ENCODE results near the gene GRIP2. TPM values are rescaled to one million over a fixed set of nuclear protein-coding genes. Genes with fewer than 3 reads are reported as not detected.

Gene GRIP2
- total RNA-seq, 1 donor from 2014 or later = 3.3 TPM

DNA sequence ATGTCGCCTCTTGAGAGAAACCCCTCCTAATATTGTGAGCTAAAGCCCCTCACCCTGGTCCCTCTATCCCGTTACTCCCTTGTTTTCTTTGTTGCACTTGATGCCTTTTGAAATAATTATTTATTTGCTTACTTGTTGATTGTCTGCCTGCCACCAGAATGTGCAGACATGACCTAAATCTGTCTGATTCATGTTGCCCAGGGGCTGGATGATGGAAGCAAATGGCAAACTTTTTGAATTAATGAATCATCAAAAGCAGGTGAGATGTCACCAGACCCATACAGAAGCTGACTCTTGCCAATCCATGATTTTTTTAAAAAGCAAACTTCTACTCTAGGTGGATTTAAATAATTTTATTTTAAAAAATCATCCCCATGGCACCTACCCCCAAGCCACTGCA, 49.3 kb downstream of the GRIP2 start:
- Histone ChIP-seq H3K36me3 (ENCODE audit: insufficient read depth, low read length) (peaks cover 4% of the 10 kb centered on the region), H3K4me1 (ENCODE audit: insufficient read depth, low read length) (no peaks in the 10 kb centered on the region), H3K27me3 (ENCODE audit: insufficient read depth, low read length) (no peaks in the 10 kb centered on the region), H3K9ac (ENCODE audit: low read length) (no peak overlapping the region), H4K20me1 (ENCODE audit: insufficient read depth, low read length) (no peaks in the 10 kb centered on the region), H3K4me2 (ENCODE audit: low read length) (no peak overlapping the region), H2AFZ (ENCODE audit: low read depth, low read length) (no peak overlapping the region), H3K9me3 (ENCODE audit: insufficient read depth, low read depth, low read length) (no peaks in the 10 kb centered on the region), H3K27ac (ENCODE audit: low read depth, low read length) (no peak overlapping the region), H3K79me2 (ENCODE audit: insufficient read depth, low read length) (no peaks in the 10 kb centered on the region), H3K4me3 (ENCODE audit: insufficient read depth, low read depth, low read length) (no peak overlapping the region)
- peaks cover 6% of the 10 kb centered on the region for H3K36me3 Mint-ChIP-seq (ENCODE audit: low read depth, unreplicated experiment)
- DNase-seq (ENCODE audit: low read depth) (no peak), FAIRE-seq (no peak)
- H3K4me1 Mint-ChIP-seq (ENCODE audit: low read depth, unreplicated experiment) = peaks cover 6% of the 10 kb centered on the region
- H3K4me3 Mint-ChIP-seq (ENCODE audit: unreplicated experiment) = no peak overlapping the region
- TF ChIP-seq, protein P1, sequence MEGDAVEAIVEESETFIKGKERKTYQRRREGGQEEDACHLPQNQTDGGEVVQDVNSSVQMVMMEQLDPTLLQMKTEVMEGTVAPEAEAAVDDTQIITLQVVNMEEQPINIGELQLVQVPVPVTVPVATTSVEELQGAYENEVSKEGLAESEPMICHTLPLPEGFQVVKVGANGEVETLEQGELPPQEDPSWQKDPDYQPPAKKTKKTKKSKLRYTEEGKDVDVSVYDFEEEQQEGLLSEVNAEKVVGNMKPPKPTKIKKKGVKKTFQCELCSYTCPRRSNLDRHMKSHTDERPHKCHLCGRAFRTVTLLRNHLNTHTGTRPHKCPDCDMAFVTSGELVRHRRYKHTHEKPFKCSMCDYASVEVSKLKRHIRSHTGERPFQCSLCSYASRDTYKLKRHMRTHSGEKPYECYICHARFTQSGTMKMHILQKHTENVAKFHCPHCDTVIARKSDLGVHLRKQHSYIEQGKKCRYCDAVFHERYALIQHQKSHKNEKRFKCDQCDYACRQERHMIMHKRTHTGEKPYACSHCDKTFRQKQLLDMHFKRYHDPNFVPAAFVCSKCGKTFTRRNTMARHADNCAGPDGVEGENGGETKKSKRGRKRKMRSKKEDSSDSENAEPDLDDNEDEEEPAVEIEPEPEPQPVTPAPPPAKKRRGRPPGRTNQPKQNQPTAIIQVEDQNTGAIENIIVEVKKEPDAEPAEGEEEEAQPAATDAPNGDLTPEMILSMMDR (IDR thresholded peaks at IDR 0.05; ENCODE audit: insufficient read depth, low read depth, low read length) = no peak
- TF ChIP-seq EZH2 (IDR thresholded peaks at IDR 0.05; ENCODE audit: insufficient read depth, low read length) = no peak
- H3K27me3 Mint-ChIP-seq (ENCODE audit: low read depth, unreplicated experiment) = peaks cover 8% of the 10 kb centered on the region
- H3K9me3 Mint-ChIP-seq (ENCODE audit: unreplicated experiment) = no peaks in the 10 kb centered on the region
- no peak overlapping the region for H3K27ac Mint-ChIP-seq (ENCODE audit: unreplicated experiment)

DNA sequence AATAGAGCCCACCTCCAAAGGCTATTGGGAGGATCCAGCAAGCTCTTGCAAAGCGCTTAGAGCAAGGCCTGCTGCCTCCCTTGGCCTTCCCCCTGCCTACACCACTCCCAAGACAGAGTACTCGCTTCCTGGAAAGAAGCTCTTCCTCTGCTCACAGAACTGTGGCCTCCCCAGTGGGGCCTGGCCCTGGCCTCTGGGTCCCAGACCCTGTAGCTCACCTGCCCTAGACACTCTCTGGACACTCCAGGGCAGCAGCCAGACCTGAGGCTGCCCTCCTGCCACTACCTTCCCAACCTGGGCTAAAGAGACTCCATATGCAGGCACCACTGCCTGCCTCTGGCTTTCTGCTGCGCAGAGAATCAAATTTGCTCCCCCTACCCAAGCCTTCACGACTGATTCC, 49.9 kb downstream of the GRIP2 start:
- no peak overlapping the region for H3K4me3 ChIP-seq (ENCODE audit: insufficient read depth, low read depth, low read length)
- TF ChIP-seq, protein P1 (IDR thresholded peaks at IDR 0.05; ENCODE audit: insufficient read depth, low read depth, low read length) = no peak
- no peak for TF ChIP-seq EZH2 (IDR thresholded peaks at IDR 0.05; ENCODE audit: insufficient read depth, low read length)
- H3K36me3 ChIP-seq (ENCODE audit: insufficient read depth, low read length) = peaks cover 4% of the 10 kb centered on the region
- no peaks in the 10 kb centered on the region for H3K79me2 ChIP-seq (ENCODE audit: insufficient read depth, low read length)
- no peak overlapping the region for H3K27ac ChIP-seq (ENCODE audit: low read depth, low read length)
- Mint-ChIP-seq H3K36me3 (ENCODE audit: low read depth, unreplicated experiment) (peaks cover 12% of the 10 kb centered on the region), H3K27ac (ENCODE audit: unreplicated experiment) (peak overlapping the region; percentile 34), H3K4me1 (ENCODE audit: low read depth, unreplicated experiment) (peaks cover 6% of the 10 kb centered on the region), H3K27me3 (ENCODE audit: low read depth, unreplicated experiment) (peaks cover 8% of the 10 kb centered on the region), H3K4me3 (ENCODE audit: unreplicated experiment) (no peak overlapping the region), H3K9me3 (ENCODE audit: unreplicated experiment) (no peaks in the 10 kb centered on the region)
- FAIRE-seq = no peak
- no peaks in the 10 kb centered on the region for H3K4me1 ChIP-seq (ENCODE audit: insufficient read depth, low read length)
- no peak overlapping the region for H2AFZ ChIP-seq (ENCODE audit: low read depth, low read length)
- H4K20me1 ChIP-seq (ENCODE audit: insufficient read depth, low read length) = no peaks in the 10 kb centered on the region
- no peak for DNase-seq (ENCODE audit: low read depth)
- no peaks in the 10 kb centered on the region for H3K9me3 ChIP-seq (ENCODE audit: insufficient read depth, low read depth, low read length)
- H3K4me2 ChIP-seq (ENCODE audit: low read length) = no peak overlapping the region
- no peaks in the 10 kb centered on the region for H3K27me3 ChIP-seq (ENCODE audit: insufficient read depth, low read length)
- no peak overlapping the region for H3K9ac ChIP-seq (ENCODE audit: low read length)

DNA sequence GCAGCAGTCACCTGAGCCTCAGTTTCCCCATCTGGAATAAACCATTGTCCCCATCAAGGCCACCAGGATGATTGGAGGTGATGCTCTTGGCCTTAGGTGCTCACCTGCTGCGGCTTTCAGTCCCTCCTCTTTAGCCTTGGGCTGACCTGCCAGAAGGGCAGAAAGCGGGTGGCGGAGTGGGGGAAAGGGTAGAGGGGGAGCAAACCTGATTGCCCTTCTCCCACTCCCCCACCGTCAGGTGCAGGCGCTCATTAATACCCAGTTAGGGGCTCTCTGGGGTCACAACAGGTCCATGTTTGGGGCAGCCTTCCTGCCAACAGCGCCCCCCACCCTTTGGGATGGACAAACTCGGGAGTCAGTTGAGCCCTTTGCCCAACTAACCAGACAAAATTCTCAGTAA, 50.5 kb downstream of the GRIP2 start:
- Histone ChIP-seq H3K9me3 (ENCODE audit: insufficient read depth, low read depth, low read length) (no peaks in the 10 kb centered on the region), H2AFZ (ENCODE audit: low read depth, low read length) (no peak overlapping the region), H3K4me1 (ENCODE audit: insufficient read depth, low read length) (no peaks in the 10 kb centered on the region), H3K36me3 (ENCODE audit: insufficient read depth, low read length) (peaks cover 4% of the 10 kb centered on the region), H3K27me3 (ENCODE audit: insufficient read depth, low read length) (no peaks in the 10 kb centered on the region), H3K4me2 (ENCODE audit: low read length) (no peak overlapping the region), H4K20me1 (ENCODE audit: insufficient read depth, low read length) (no peaks in the 10 kb centered on the region), H3K4me3 (ENCODE audit: insufficient read depth, low read depth, low read length) (no peak overlapping the region), H3K79me2 (ENCODE audit: insufficient read depth, low read length) (no peaks in the 10 kb centered on the region), H3K9ac (ENCODE audit: low read length) (no peak overlapping the region), H3K27ac (ENCODE audit: low read depth, low read length) (no peak overlapping the region)
- FAIRE-seq (no peak), DNase-seq (ENCODE audit: low read depth) (no peak)
- no peak overlapping the region for H3K27ac Mint-ChIP-seq (ENCODE audit: unreplicated experiment)
- no peak for TF ChIP-seq EZH2 (IDR thresholded peaks at IDR 0.05; ENCODE audit: insufficient read depth, low read length)
- TF ChIP-seq, protein P1 (IDR thresholded peaks at IDR 0.05; ENCODE audit: insufficient read depth, low read depth, low read length) = no peak
- H3K4me1 Mint-ChIP-seq (ENCODE audit: low read depth, unreplicated experiment) = peaks cover 6% of the 10 kb centered on the region
- H3K36me3 Mint-ChIP-seq (ENCODE audit: low read depth, unreplicated experiment) = peaks cover 15% of the 10 kb centered on the region
- no peak overlapping the region for H3K4me3 Mint-ChIP-seq (ENCODE audit: unreplicated experiment)
- H3K27me3 Mint-ChIP-seq (ENCODE audit: low read depth, unreplicated experiment) = peaks cover 6% of the 10 kb centered on the region
- H3K9me3 Mint-ChIP-seq (ENCODE audit: unreplicated experiment) = no peaks in the 10 kb centered on the region

All from astrocyte (in vitro differentiated cells and primary cell).